ENCODE data around the gene GPC6. TPM values are rescaled to one million over a fixed set of nuclear protein-coding genes. Genes with fewer than 3 reads are reported as not detected.

GPC6 gene
- total RNA-seq, 2 donors from 2014 or later, result 1.6 to 4.0 TPM

DNA sequence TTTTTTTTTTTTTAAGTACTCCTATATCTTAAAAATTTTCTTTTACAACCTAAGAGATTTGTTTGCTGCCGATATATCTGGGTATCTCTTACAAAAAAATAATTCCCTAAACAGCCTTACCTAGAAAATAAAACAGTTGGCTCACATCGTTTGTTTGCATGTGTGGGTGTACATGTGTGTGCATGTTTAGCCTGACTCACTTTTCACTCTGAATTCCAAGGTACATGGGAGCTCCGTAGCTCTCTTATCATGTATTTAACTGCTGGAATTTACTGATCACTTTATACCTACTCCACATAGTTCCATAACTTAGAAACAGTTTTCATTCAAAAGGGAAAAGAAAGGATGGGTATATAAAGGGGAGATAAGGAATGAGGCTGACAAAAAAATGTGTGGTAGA is 616.5 kb downstream of the GPC6 start:
- WGBS, 2 donors, result 68 to 73% methylated on average over 3 of the region's 3 CpGs
- H3K27ac ChIP-seq, result no peak overlapping the region
- H3K9me3 ChIP-seq, result no peaks in the 10 kb centered on the region
- H3K4me1 ChIP-seq, result no peaks in the 10 kb centered on the region
- intact Hi-C loops (cut with DNase I), result no loop called here
- no peaks in the 10 kb centered on the region for H3K36me3 ChIP-seq (replicated peaks in 1 of 2; ENCODE audit: insufficient read depth in 1 of 2, low read depth in 2 of 2)
- DNase-seq, result no peak
- no peaks in the 10 kb centered on the region for H3K27me3 ChIP-seq
- no peak for ATAC-seq
- H3K4me3 ChIP-seq, result no peak overlapping the region
- TF ChIP-seq POLR2A (IDR thresholded peaks at IDR 0.05), result no peak
- TF ChIP-seq, protein P1, sequence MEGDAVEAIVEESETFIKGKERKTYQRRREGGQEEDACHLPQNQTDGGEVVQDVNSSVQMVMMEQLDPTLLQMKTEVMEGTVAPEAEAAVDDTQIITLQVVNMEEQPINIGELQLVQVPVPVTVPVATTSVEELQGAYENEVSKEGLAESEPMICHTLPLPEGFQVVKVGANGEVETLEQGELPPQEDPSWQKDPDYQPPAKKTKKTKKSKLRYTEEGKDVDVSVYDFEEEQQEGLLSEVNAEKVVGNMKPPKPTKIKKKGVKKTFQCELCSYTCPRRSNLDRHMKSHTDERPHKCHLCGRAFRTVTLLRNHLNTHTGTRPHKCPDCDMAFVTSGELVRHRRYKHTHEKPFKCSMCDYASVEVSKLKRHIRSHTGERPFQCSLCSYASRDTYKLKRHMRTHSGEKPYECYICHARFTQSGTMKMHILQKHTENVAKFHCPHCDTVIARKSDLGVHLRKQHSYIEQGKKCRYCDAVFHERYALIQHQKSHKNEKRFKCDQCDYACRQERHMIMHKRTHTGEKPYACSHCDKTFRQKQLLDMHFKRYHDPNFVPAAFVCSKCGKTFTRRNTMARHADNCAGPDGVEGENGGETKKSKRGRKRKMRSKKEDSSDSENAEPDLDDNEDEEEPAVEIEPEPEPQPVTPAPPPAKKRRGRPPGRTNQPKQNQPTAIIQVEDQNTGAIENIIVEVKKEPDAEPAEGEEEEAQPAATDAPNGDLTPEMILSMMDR (IDR thresholded peaks at IDR 0.05), result no peak

DNA sequence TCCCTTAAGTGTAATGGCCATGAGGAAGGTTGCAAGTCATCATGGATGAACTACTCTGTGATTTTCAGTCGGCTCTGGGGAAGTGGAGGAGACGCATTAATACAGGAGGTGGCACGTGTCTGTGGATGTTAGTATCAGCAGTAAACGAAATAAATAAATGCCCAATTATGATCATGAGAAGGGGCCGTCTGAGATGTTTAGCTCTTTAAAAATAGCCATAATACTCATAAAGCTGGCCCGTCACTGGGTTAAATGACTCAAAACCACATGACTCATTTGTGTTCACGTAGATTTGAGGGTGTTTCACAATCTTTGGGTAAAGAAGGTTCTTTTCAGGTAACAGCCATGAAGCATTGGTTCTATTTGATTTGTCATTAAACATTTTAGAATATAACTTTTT is 620.6 kb downstream of the GPC6 start:
- intact Hi-C loops (cut with DNase I), result no loop called here
- no peaks in the 10 kb centered on the region for H3K9me3 ChIP-seq
- DNase-seq (no peak), ATAC-seq (no peak)
- no peak overlapping the region for H3K4me3 ChIP-seq
- 76 to 80% methylated on average over 7 of the region's 7 CpGs for WGBS, 2 donors
- no peak overlapping the region for H3K27ac ChIP-seq
- no peaks in the 10 kb centered on the region for H3K36me3 ChIP-seq (replicated peaks in 1 of 2; ENCODE audit: insufficient read depth in 1 of 2, low read depth in 2 of 2)
- no peaks in the 10 kb centered on the region for H3K4me1 ChIP-seq
- H3K27me3 ChIP-seq, result no peaks in the 10 kb centered on the region
- TF ChIP-seq, protein P1 (IDR thresholded peaks at IDR 0.05), result no peak
- TF ChIP-seq POLR2A (IDR thresholded peaks at IDR 0.05), result no peak

DNA sequence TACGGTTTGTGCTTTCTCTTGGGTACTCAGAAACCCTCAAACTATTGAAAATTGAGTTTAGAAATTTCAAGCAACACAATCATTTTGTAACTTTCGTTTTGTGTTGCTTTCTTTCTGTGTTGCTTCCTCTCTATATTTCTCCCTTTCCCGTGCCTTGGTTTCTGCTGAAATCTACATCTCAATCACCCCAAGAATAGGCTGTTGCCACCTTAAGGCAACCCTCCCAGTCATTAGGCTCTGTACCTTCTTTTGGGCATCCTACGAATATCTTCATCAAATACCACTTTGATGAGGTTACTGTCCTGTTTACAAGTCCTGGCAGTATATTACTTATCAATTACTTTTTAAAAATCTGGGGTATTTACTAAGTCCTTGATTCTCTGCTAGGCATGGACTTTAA is 621.6 kb downstream of the GPC6 start:
- intact Hi-C loops (cut with DNase I), result no loop called here
- H3K4me1 ChIP-seq, result no peaks in the 10 kb centered on the region
- no peak for DNase-seq
- H3K9me3 ChIP-seq, result no peaks in the 10 kb centered on the region
- H3K27ac ChIP-seq, result no peak overlapping the region
- WGBS, 2 donors, result 48 to 57% methylated on average over 4 of the region's 4 CpGs
- no peak overlapping the region for H3K4me3 ChIP-seq
- TF ChIP-seq, protein P1 (IDR thresholded peaks at IDR 0.05), result no peak
- TF ChIP-seq POLR2A (IDR thresholded peaks at IDR 0.05), result no peak
- no peak for ATAC-seq
- no peaks in the 10 kb centered on the region for H3K27me3 ChIP-seq
- H3K36me3 ChIP-seq (replicated peaks in 1 of 2; ENCODE audit: insufficient read depth in 1 of 2, low read depth in 2 of 2), result no peaks in the 10 kb centered on the region

DNA sequence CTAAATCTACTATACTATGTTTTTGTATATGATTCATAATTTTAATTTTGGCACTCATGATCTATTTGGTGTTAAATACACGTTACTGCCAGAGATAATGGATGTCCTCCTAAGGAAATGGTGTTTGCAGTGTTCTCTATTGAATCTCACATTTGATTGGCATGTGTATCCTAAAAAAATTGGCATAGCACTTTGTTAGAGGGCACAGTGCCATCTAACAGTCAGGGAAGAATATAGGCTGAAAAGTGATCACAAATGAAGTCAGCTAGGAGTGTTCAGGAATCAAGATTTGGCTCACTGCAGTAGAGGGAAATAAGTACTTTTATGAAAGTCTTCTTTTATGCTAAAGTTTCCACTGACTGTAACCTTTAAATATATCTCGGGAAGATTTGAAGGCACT is 624.6 kb downstream of the GPC6 start:
- H3K4me1 ChIP-seq, result no peaks in the 10 kb centered on the region
- ATAC-seq (no peak), DNase-seq (no peak)
- no peaks in the 10 kb centered on the region for H3K27me3 ChIP-seq
- 55 to 67% methylated on average over 2 of the region's 2 CpGs for WGBS, 2 donors
- no peak overlapping the region for H3K27ac ChIP-seq
- intact Hi-C loops (cut with DNase I), result no loop called here
- TF ChIP-seq POLR2A (IDR thresholded peaks at IDR 0.05), result no peak
- TF ChIP-seq, protein P1 (IDR thresholded peaks at IDR 0.05), result no peak
- no peaks in the 10 kb centered on the region for H3K9me3 ChIP-seq
- H3K36me3 ChIP-seq (replicated peaks in 1 of 2; ENCODE audit: insufficient read depth in 1 of 2, low read depth in 2 of 2), result no peaks in the 10 kb centered on the region
- no peak overlapping the region for H3K4me3 ChIP-seq

DNA sequence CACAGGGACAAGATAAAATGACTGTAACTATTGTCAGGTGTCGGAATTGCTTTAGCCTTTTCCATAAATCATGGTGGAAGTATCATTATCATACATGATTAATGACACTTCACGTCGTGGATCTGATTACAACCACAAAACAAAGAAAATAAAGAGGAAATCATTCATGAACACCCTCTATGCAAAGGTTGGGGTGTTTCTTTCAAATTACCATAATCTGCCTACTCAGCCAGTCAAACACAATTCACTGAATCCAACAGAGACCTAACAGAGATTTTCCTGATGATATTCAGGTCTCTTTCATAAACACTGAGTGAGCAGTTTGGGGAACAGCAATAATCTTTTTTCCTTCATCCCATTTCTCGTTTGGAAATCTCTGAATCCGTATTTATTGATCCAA is 627.3 kb downstream of the GPC6 start:
- 61 to 67% methylated on average over 5 of the region's 5 CpGs for WGBS, 2 donors
- H3K36me3 ChIP-seq (replicated peaks in 1 of 2; ENCODE audit: insufficient read depth in 1 of 2, low read depth in 2 of 2), result no peaks in the 10 kb centered on the region
- no peaks in the 10 kb centered on the region for H3K9me3 ChIP-seq
- TF ChIP-seq, protein P1 (IDR thresholded peaks at IDR 0.05), result no peak
- no peak for TF ChIP-seq POLR2A (IDR thresholded peaks at IDR 0.05)
- H3K27ac ChIP-seq, result no peak overlapping the region
- H3K4me1 ChIP-seq, result no peaks in the 10 kb centered on the region
- H3K4me3 ChIP-seq, result no peak overlapping the region
- DNase-seq (no peak), ATAC-seq (no peak)
- intact Hi-C loops (cut with DNase I), result no loop called here
- no peaks in the 10 kb centered on the region for H3K27me3 ChIP-seq
